ENCODE data around the gene NLGN1.

Gene NLGN1

DNA sequence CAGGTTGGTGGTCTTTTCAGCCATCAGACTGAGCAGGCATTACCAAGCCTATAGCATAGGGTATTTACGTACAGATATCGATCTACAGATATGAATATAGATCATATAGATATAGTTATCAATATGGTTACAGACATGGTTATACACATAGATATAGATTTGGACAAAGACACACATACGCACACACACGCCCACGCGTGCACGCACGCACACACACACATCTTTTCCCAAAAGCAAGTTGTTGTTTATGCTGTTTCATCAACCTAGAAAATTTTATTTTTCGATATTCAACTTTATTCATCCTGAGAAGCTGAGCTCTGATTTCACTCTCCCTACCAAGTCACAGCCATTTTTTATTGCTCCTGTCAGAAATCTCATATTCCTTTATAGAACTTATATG, 309.1 kb downstream of the NLGN1 start:
- no peak for FAIRE-seq
- no peak for DNase-seq (ENCODE audit: low spot score)

DNA sequence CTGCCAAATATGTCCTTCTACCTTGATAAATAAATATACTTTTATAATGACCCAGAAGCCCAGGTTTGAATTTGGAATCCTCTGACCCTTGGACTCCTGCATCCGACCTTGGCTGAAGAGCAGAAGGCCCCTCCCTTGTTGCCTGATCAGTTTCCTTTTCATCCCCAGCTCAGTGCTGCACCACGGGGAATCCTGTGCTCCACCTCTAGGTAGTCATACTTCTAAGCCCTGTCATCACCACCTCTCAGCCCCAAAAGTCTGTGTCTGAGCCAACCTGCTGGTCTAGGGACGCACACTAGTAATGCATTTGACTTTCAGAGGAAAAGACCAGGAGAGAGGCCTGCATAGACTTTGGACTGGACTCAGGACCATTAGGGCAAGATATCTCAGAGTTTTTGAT, 310.6 kb downstream of the NLGN1 start:
- FAIRE-seq, result no peak
- no peak for DNase-seq (ENCODE audit: low spot score)

DNA sequence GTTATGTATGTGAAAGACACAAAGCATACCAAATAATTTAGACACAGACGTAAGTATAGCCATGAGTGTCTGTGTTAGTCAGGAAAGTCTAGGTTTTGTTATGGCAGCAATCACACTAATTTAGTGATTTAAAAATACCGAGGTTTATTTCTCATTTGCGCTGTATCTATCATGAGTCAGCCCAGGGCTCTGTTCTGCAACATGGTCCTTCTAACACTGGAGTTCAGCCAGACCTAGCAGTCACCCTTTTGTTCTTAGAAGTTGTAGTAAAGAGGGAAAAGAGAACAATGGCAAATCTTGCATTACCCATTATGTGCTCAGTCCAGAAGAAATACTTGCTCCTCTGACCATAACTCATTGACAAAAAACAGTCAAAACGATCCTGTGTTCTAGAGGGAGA, 311.5 kb downstream of the NLGN1 start:
- DNase-seq (ENCODE audit: low spot score), result no peak
- FAIRE-seq, result no peak

DNA sequence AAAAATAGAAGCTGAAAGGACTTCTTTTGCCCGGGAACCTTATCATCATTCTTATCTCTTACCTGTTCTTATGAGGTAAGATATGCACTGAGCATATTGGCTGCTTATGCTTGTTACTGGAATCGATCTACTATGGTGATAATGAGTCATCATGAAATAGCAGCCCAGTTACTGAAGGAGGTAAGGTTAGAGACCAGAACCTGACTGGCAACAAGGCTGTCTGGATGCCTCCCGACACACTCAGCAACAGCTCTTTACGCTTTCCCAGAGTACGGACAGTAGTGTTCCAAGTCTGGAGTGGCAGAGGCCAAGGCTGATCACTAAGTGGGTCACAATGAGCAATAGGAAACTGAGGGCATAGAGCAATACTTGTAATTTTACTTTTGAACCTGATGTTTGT, 314.1 kb downstream of the NLGN1 start:
- peak; percentile 2 for DNase-seq (ENCODE audit: low spot score)
- FAIRE-seq, result no peak

DNA sequence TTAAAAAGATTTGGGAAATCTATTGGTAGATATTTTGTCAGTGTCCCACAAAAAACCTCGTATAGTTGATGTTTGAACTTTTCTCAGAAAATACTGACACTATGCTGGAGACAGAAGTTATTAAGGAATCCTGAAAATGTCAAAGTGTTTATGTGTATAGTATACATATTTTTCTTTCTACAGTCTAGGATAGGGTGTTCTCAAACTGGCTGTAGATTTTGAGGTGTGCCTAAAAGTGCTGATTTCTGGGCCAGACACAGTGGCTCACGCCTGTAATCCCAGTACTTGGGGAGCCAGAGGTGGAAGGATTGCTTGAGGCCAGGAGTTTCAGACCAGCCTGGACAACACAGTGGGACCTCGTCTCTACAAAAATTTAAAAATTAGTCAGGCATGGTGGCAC, 322.0 kb downstream of the NLGN1 start:
- FAIRE-seq, result no peak
- no peak for DNase-seq (ENCODE audit: low spot score)

DNA sequence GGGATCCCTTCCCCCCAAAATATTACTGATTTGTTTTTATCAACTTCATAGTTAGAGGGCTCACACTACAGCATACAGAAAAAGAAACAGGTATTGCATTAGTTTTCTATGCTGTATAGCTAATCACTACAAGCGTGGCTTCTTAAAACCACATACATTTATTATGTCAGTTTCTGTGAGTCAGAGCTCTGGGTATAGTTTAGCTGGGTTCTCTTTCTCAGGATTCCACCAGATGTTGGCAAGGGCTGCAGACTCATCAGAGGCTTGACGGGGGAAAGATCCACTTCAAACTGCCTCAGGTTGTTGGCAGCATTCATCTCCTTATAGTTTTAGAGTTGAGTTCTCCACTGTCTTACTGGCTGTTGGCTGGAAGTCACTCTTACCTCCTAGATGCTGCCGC, 328.0 kb downstream of the NLGN1 start:
- no peak for FAIRE-seq
- DNase-seq (ENCODE audit: low spot score), result no peak

DNA sequence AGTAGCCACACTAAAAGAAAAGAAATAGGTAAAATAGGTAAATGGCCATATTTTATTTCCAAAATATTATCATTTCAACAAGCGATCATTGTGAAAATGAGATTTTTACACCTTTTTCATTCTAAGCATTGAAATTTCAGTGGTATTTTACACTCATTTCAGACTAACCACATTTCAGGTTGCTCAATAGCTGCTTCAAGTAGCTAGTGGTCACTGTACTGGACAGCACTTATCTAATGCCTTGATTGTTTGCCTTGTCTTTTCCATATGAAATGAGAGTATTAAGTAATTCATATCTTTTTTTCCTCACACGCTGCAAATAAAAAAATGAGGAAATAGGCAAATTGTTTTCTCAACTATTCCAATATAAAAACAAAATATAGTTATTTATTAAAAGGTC, 332.8 kb downstream of the NLGN1 start:
- DNase-seq (ENCODE audit: low spot score) (no peak), FAIRE-seq (no peak)

DNA sequence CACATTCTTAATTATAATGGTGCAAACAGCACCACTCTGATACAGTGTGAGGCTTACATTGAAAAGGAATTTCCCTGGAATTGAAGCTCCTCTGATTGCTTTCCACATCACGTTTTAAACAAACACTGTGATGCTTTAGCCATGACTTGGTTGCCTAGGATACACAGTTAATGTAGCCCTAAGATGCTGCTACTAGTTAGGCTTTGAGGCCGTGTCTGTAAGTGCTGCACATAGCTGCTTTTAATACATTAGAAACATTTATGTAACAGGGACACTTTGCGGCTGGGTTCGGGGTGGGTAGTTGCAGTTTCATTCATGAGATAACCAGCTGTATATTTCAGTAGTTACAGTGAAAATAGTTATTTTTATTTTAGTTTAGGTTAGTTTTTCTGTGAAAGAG, 334.7 kb downstream of the NLGN1 start:
- DNase-seq (ENCODE audit: low spot score), result no peak
- no peak for FAIRE-seq

DNA sequence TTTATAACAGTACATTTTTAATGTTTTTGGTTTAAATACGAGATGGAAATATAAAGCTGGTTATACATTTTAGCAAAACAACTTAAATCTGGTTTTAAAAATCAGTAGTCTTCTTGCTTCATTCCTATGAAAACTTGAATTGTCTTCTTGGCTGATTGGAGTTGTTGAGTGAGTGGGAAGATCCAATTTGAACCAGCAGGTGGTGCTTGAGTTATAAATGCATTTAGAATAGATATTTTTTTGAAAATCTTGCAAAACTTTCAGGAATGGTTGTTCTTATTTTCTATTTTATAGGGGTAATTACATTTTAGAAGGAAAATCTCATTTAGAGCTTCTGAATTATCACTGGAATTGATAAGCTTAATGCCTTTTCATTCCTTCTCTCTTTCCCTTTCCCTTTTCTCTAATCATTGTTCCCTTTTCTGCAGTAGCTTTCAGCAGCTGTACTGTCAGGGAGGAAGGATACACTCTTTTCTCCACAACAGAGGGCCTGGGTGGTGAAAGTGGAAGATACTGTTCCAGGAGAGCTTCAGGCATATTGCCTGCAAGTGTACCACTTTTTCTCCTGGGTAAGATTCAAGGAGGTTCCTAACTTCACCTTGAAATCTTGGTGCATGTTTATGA, 335.6 kb downstream of the NLGN1 start:
- no peak for DNase-seq (ENCODE audit: low spot score)
- FAIRE-seq, result no peak

DNA sequence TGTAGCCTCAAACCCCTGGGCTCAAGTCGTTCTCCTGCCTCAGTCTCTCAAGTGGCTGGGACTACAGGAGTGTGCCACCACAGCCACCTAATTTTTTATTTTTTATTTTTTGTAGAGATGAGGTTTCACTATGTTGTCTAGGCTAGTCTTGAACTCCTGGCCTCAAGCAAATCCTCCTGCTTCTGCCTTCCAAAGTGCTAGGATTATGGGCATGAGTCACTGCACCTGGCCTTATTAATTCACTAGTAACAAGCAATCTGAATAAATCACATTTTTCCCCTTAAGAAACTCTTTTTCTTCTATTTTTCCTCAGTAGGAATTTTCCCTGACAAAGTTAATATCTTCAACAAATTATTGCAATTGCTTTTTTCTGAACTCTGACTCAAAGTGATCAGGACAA, 336.9 kb downstream of the NLGN1 start:
- FAIRE-seq, result no peak
- no peak for DNase-seq (ENCODE audit: low spot score)

DNA sequence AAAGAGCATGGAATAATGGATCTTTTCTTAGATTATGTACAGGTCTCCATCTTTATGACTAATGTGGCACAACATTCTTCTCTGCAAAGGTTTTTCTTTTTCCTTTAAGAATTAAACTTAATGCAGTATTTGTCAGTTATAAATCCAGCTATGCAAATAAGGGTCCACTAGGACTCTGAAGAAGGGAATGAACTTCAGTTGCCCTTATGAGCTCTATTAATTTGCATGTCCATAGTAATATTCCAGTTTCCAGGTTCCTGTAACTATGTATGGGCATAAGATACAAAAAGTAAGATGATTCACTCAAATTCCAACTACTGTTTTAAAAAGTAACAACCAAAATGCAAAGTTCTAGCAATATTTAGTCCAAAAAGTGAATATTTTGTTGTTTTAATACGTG, 337.4 kb downstream of the NLGN1 start:
- DNase-seq (ENCODE audit: low spot score) (no peak), FAIRE-seq (no peak)

DNA sequence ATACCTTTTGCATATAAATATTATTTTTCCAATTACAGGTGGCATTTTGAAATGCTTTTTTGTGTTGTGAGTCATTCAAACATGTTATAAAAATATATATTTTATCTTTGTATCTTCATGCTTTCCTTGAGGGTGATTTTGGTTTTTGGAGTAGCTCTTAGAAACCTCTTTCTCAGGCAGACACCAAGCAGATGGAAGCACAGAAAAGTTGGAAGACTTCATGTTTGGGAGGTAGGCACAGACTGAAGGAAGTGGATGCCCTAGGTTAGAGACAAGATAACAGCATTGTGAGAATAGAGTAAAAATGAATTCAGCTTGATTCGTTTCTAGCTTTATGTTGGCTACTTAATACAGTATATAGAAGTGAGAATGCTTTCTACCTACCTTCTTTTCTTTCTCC, 338.3 kb downstream of the NLGN1 start:
- DNase-seq (ENCODE audit: low spot score), result no peak
- FAIRE-seq, result no peak

DNA sequence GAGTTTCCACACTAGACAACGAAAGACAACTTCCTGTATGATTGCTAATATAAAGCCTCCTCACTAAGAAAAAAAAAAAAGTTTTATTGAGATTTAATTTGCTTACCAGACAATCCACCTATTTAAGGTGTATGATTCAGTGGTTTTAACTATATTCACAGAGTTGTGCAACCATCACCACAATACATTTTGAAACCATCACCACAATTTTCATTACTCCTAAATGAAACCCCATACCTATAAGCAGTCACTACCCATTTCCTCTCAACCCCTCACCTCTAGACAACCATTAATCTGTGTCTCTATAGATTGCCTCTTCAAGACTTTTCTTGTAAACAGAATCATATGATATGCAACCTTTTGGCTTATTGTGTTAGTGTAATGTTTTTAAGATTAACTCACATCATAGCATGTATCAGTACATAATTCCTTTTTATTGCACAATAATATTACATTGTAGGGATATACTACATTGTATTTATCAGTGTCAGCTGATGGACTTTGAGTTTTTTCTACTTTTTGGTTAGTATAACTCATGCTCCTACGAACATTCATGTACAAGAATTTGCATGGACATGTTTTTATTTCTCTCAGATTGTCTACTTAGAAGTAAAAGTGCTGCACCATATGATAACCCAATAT, 339.7 kb downstream of the NLGN1 start:
- no peak for FAIRE-seq

DNA sequence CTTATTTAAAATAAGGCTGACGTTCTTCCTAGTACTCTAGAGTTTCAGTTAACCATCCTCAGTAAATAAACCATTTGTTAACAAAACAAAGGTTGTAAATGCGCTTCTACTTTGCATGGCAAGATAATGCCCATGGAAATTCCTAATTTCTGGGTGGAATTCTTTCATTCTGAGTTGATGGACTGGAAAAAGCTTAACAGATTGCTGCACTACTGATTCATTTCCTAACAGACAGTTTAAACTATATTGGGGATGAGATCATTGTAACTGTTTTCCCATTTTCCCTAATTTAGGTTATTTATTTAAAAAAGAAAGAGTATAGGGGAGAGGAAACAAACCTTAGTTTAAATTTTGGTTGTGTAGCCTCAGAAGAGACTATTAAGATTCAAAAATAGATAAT, 342.2 kb downstream of the NLGN1 start:
- DNase-seq (ENCODE audit: low spot score) (no peak), FAIRE-seq (no peak)

More for the DNA sequence above, 339.7 kb downstream of the NLGN1 start:
- DNase-seq (ENCODE audit: low spot score), result no peak

DNA sequence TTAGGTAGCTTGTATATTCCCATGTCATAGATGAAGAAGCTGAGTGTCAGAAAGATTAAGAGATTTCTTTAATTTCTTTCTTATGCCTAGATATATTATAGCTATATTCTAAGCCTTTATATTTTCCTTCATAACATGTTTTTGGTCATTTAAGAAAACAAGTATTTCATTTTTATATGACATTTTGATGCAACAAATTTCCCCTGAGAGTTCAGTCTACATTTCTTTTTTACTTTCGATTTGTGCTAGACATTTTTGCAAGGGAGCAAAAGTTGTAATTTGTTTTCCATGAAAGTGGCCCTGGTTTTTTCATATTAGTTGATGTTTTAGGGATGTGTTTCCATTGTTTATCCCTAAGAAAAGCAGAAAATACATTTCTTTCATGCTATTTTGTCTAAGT, 344.9 kb downstream of the NLGN1 start:
- DNase-seq (ENCODE audit: low spot score), result no peak
- FAIRE-seq, result no peak

DNA sequence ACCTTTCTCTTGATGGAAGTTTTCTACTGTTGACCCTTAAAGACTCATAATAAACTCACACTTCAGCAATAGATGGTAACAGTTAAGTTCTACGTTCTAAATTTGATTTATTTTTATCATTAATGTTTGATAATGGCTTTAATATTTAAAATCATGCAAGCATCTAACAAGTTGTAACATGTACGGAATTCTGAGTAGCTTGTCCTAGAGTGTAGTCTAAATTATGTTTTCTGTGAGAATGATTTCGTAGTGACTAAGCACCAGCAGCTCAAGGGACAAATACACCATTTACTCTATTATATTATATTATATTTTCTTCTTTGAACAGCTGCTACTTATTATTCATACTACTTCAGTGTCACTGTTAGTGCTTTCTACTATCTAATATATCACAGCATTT, 345.6 kb downstream of the NLGN1 start:
- DNase-seq (ENCODE audit: low spot score) (no peak), FAIRE-seq (no peak)

DNA sequence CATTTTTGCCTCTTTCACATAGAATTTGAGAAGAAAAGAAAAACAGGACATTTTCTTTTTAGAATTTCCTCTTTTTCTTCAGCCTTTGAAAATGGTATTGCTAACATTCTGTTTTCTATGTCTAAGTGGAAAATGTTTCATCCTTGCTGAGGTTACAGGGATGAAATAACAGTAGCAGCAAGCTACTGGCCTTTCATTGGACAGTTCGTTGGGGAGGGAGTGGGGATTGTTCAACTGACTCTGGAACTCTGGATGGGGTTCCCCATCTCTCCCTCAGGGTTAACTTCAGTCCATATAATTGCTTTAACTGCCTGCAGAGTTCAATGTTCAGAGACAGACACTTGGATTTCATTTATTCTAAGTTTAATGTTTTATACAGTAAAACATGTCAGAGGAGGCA, 346.0 kb downstream of the NLGN1 start:
- FAIRE-seq, result no peak

DNA sequence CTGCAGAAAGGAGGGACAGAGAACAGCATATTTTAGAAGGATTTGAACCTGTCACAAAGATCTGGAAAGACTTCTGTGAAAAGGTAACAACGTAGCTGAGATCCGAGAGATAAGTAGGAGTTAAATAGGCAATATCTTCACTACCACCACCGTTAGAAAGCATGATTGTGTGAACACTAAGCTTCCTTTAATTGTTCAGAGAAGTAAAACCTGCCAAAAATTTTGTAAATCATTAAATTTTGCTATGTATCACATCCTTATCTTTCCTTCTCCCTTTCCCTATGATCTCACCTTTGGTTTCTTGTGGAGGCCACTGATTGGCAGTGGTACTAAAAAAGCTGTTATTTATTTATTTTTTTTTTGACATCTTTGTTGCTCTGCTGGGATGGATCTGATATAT, 346.9 kb downstream of the NLGN1 start:
- FAIRE-seq (no peak), DNase-seq (ENCODE audit: low spot score) (no peak)

More for the DNA sequence above, 346.0 kb downstream of the NLGN1 start:
- DNase-seq (ENCODE audit: low spot score), result no peak

DNA sequence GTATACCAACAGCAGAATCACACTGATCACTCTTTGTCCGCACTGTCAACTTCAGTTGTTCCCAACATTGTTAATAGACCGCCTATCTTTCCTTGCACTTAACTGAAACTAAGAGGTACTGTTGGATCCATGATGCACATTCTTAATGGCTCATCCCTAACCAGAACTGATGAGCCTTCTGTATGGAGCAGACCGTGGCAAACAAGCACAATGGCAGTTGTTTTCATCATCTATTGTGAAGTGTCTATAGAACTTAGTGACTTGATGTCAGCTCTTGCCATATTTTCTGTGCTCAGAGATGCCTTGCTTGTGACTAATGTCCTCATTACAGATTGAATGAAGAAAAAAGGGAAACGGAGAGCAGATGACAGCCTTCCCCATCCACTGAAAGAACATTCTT, 347.4 kb downstream of the NLGN1 start:
- FAIRE-seq (no peak), DNase-seq (ENCODE audit: low spot score) (no peak)

DNA sequence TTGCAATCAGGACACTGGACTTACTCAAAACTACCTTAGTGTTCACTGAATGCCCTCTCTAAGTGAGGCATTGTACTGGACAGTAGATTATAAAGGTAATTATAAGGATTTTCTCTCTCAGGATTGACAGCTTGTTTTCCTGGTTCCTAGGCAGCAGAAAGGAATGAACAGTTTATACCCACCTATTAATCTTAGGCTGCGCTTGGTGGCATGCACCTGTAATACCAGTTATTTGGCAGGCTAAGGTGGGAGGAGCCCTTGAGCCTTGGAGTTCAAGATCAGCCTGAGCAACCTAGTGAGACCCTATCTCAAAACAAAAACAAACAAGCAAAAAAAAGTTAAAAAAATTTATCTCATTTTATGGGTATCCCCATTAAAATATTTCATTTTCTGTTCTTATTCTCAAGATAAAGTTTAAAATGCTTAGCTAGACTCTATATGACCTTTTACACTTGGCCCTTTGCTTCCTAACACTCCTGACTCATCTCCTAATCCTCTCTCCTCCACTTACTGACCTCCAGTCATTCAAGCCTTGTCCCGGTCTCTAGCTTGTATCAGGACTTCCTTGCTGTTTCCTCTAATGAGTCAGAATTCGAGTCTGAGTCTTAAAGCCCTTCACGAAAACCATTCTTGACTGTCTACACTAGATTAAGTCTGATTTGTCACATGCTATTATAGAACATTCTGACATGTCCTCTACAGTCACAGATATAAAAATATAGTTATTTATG, 348.6 kb downstream of the NLGN1 start:
- FAIRE-seq (no peak), DNase-seq (ENCODE audit: low spot score) (peak; percentile 10)

DNA sequence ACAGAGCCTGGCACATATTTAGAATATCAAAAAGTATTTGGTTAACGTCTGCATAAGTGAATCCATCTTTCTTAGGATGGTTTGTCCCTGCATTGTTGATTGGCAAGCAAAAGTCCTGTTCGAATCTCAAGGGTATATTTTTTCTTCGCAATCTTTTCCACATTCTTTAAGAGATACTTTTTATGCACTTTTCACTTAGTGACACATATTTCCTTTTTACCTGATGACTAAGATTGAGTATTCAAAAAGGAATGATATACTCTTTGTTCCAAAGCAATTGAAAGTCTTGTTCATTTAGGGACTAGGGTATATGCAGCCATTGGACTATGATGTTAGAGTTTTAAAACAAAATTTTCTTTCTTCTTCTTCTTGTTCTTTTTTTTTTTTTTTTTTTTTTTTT, 349.9 kb downstream of the NLGN1 start:
- FAIRE-seq (no peak), DNase-seq (ENCODE audit: low spot score) (no peak)

DNA sequence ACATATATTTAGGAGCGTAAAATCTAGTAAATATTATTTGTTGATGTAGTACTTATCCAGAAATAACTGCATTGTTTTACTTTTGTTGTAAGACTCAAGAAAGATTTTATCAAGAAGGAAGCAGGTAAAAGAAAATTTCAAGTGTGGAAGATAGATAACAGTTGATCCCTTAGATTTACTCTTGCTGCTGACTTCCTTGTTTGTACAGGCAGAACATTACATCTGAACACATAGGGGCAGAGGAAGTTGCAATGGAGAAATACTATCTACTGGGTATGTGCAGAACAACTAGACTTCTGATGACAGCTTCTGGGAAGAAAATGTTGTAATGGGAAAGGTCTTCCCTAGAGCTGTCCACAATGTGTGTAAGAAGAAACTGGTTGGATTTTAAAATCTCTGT, 350.6 kb downstream of the NLGN1 start:
- FAIRE-seq, result no peak
- DNase-seq (ENCODE audit: low spot score), result no peak

DNA sequence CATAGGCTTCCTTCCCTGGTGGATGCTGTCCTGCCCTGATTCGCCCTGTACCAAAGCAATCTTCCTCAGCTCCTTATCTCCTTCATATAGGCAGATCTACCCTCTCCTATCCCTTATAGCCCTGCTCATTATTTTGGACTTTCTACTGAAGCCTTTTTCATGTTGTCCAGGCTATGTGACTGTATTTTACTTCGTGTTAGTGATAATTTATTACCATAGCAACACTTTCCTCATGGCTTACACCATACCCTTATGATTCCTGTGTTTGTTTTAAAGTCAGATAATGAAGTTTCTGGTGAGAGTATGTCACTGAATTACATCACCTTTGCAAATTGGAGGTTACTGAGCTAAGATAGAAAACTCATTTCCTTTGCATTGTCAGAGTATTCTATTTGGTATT, 352.6 kb downstream of the NLGN1 start:
- DNase-seq (ENCODE audit: low spot score) (no peak), FAIRE-seq (no peak)
